Activated CD4-positive, alpha-beta T cell treated with anti-CD3 and anti-CD28 coated beads, Interleukin-2, amount 50 U/mL, for 1 hour (primary cell): Measurements from ENCODE around the gene WNK3.
"Not testable (repeated sequence)": the region's sequence is repeated elsewhere in the genome, so short reads cannot be mapped to it uniquely, and the experiment has no call there.

Source experiments
- DNase-seq: peaks from one replicate; pipeline ENCODE4 v3.0.0-alpha.2; 2020

WNK3 gene

GRCh38 chrX:54357414-54358377, at the start of gene WNK3:
Gene WNK3, minus strand, starts transcription at chrX:54358046.
- DNase-seq, result peak; percentile 22

GRCh38 chrX:54407266-54407665, 49.4 kb upstream of the WNK3 start:
- no peak for DNase-seq

- DNase-seq, result no peak
These were observed 39.3 kb upstream of the WNK3 start for GRCh38 chrX:54397113-54397512.

GRCh38 chrX:54386314-54386713, 28.5 kb upstream of the WNK3 start:
- DNase-seq, result no peak

GRCh38 chrX:54384661-54385060, 26.8 kb upstream of the WNK3 start:
- not testable (repeated sequence) for DNase-seq

GRCh38 chrX:54359408-54359807, 1.6 kb upstream of the WNK3 start:
- DNase-seq, result no peak

GRCh38 chrX:54358424-54359211, 772 bp upstream of the WNK3 start:
- peak; percentile 25 for DNase-seq

GRCh38 chrX:54352677-54353076, 5.2 kb downstream of the WNK3 start:
- DNase-seq, result no peak

- DNase-seq, result not testable (repeated sequence)
These were observed 20.5 kb downstream of the WNK3 start for GRCh38 chrX:54337383-54337782.

GRCh38 chrX:54325077-54325476, 32.8 kb downstream of the WNK3 start:
- no peak for DNase-seq

GRCh38 chrX:54320067-54320466, 37.8 kb downstream of the WNK3 start:
- DNase-seq, result no peak

- no peak for DNase-seq
These were observed 51.5 kb downstream of the WNK3 start for GRCh38 chrX:54306379-54306778.

GRCh38 chrX:54301516-54301915, 56.3 kb downstream of the WNK3 start:
- no peak for DNase-seq

- no peak for DNase-seq
These were observed 63.5 kb downstream of the WNK3 start for GRCh38 chrX:54294306-54294705.

GRCh38 chrX:54292755-54293154, 65.1 kb downstream of the WNK3 start:
- DNase-seq, result no peak

GRCh38 chrX:54291758-54292157, 66.1 kb downstream of the WNK3 start:
- no peak for DNase-seq

GRCh38 chrX:54288968-54289367, 68.9 kb downstream of the WNK3 start:
- DNase-seq, result no peak

- DNase-seq, result no peak
These were observed 69.6 kb downstream of the WNK3 start for GRCh38 chrX:54288277-54288676.

- DNase-seq, result no peak
These were observed 76.2 kb downstream of the WNK3 start for GRCh38 chrX:54281676-54282075.

GRCh38 chrX:54280466-54280865, 77.4 kb downstream of the WNK3 start:
- no peak for DNase-seq

GRCh38 chrX:54271664-54272063, 86.2 kb downstream of the WNK3 start:
- no peak for DNase-seq

GRCh38 chrX:54248309-54248708, 109.5 kb downstream of the WNK3 start:
- DNase-seq, result no peak

GRCh38 chrX:54246866-54247265, 111.0 kb downstream of the WNK3 start:
- DNase-seq, result no peak

- no peak for DNase-seq
These were observed 119.3 kb downstream of the WNK3 start for GRCh38 chrX:54238588-54238987.
